GM19467 (cell line): ENCODE results near the gene MIOS.
"Not testable (repeated sequence)": the region's sequence is repeated elsewhere in the genome, so short reads cannot be mapped to it uniquely, and the experiment has no call there.

ENCODE experiments used
- ATAC-seq: cut with Tn5 transposase; IDR thresholded peaks from one replicate; pipeline ENCODE4 v1.9.1; 2021; ENCODE audit warnings: mild to moderate bottlenecking, moderate library complexity; ENCODE audit not compliant: unreplicated experiment

Gene MIOS

GRCh38 chr7:7640221-7641128, 73.8 kb downstream of the MIOS start, which contains the start of gene UMAD1:
UMAD1 (plus strand) TSS chr7:7640752; CDS start chr7:7673372, 32,620 bp downstream.
- peak; percentile 95 for ATAC-seq

- ATAC-seq: peak; percentile 6
Observed at GRCh38 chr7:7641129-7641663, 74.5 kb downstream of the MIOS start.

- no peak for ATAC-seq
Observed at GRCh38 chr7:7642081-7642480, 75.4 kb downstream of the MIOS start.

- no peak for ATAC-seq
Observed at GRCh38 chr7:7647495-7648036, 80.9 kb downstream of the MIOS start.

DNA sequence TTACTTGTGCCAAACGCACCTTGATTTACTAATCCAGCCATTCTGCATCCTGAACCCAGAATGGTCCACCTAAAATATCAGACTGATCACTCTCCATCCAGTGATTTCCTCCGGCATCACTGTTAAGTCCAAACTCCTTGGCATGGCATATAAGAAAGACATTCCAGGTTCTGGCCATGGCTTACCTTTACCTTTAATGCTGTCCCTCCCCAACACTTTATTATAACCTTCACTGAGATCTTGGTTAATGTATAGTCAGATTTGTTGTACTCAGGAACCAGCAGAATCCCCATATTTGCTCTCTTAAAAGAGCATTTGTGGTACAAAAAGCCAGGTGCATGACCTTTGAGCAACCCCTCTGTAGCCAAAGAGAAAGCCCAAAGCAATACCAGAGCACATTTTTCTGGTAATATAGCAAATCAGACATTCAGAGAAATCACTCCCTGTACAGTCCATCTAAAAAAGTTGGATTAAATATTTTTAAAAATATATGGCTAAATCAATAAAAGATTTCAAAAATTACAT, 84.1 kb downstream of the MIOS start:
- ATAC-seq: no peak

- no peak for ATAC-seq
Observed at GRCh38 chr7:7651479-7651878, 84.8 kb downstream of the MIOS start.

- ATAC-seq: no peak
Observed at GRCh38 chr7:7652798-7653540, 86.3 kb downstream of the MIOS start.

DNA sequence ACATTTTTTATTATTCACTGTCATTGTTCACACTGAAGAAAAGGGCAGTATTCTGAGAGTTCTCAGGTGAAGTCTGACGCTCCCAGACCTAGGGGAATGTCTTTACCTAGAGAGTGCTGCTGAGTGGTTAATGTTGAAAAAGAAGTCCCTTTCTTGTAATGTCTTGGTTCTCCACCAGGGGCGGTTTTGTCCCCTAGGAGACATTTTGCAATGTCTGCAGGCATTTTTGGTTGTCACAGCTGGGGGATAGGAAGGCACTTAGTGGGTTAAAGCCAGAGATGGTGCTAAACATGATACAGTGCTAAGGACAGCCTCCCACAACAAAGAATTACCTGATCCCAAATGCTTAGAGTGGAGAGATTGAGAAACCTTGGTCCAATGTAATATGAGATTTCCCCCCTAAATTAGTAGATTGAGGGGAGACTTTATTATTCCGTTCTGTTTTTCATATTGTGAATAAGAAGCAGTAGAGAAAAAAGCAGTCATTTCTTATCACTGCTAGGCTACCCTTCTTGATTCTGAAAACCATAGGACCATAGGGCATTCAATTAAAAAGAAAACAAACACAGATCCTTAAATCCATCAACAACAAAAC, 87.0 kb downstream of the MIOS start:
- no peak for ATAC-seq

DNA sequence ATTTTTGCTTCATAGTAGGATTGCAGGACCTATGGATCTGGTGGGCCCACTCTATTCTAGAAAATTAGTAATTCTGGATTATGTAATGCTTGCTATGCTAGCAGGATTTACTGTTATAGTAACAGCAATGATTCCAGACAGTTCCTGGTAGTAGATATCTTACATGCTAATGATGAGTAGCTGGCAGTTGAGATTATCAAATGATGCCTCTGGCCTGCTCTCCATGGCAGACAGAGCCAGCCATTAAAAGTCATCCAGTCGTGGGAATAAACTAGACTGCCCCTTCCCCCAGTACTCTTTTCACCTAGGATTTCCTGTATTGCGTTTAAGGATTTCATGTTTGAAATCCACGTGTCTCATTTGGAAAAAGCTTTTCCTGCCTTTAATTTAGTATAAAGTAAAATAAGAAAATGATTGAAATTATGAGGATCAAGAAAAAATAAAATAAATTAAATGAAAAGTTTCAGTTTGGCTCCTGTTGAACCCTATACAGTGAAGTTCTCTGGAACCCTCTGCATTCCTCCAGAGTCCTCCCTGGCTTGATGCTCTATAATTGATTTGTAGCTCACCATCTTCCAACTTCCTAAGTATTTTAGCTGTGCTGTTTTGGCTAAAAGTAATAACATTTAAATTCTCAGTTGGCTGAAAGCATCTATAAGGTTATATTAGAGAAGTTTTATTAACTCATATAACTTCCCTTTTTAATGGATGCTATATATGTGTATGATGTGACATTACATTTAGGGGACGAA, 88.5 kb downstream of the MIOS start:
- no peak for ATAC-seq

- ATAC-seq: not testable (repeated sequence)
Observed at GRCh38 chr7:7656459-7656858, 89.8 kb downstream of the MIOS start.
